ENCODE results near the gene CCDC102B.

CCDC102B gene

DNA sequence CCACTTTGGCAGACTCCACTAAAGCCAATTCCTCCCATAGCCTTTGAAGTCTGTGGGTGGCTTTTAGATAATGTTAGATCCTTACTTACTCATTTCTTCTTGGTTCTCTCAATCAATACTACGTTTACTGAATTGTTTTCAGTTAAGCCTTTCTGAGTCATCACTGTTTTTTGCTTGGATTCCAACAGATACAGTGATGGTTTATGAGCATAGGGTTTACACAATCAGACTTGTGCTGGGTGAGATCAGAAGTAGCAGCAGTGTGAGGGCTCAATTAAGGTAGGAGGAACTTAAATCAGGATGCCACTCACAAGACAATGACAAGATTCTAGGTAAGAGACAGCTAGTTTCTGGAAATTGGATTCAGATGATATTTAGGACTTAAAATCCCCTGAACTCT lies 305.1 kb downstream of the CCDC102B start:
- no peak for DNase-seq

All from SHP77 (cell line).